CD4-positive, alpha-beta T cell (primary cell): Measurements from ENCODE around the gene FXYD3. TPM values are rescaled to one million over a fixed set of nuclear protein-coding genes. Genes with fewer than 3 reads are reported as not detected.

ENCODE experiments used
- ATAC-seq: fragments of 200-7000 bp; cut with Tn5 transposase; one replicate; pipeline ENCODE4 v1.10.0; 2022; ENCODE audit warnings: mild to moderate bottlenecking; ENCODE audit not compliant: poor library complexity
- CTCF ChIA-PET: fragments of 350-600 bp; sonication (Branson Sonifier 250); formaldehyde crosslinking; loops from one replicate; lab custom pipeline; 2021; ENCODE audit warnings: antibody characterized with exemption, inconsistent platforms; lab: Charles Lee
- POLR2A ChIA-PET: fragments of 350-600 bp; sonication (Branson Sonifier 250); formaldehyde crosslinking; loops from one replicate; lab custom pipeline; 2021; ENCODE audit warnings: antibody characterized with exemption, inconsistent platforms; lab: Charles Lee
- DNase-seq, 14 experiments: peaks; one replicate each; pipeline ENCODE4 v3.0.0-alpha.2; 2013 to 2020; ENCODE audit warnings: mixed read lengths in 2 of 14
- H3K27ac ChIP-seq, 2 donors: one replicate each; pipeline versions ENCODE4 v1.5.1 to v1.7.0; 2013; ENCODE audit warnings: low read length in 2 of 2, low read depth in 1 of 2, mild to moderate bottlenecking in 1 of 2
- H3K27me3 ChIP-seq, 2 experiments: 1 replicate in 1 of 2; 2 replicates in 1 of 2; pipeline versions ENCODE4 v1.6.1 to v1.7.0; 2013; ENCODE audit warnings: low read length in 2 of 2, control low read depth in 1 of 2, mild to moderate bottlenecking in 1 of 2, moderate library complexity in 1 of 2; ENCODE audit not compliant: insufficient read depth in 2 of 2, control insufficient read depth in 1 of 2
- H3K36me3 ChIP-seq: one replicate; pipeline ENCODE4 v1.6.1; 2013; ENCODE audit warnings: low read length, control low read depth; ENCODE audit not compliant: insufficient read depth
- H3K4me1 ChIP-seq: one replicate; pipeline ENCODE4 v1.6.1; 2013; ENCODE audit warnings: low read length, control low read depth; ENCODE audit not compliant: insufficient read depth
- H3K4me3 ChIP-seq: one replicate; pipeline ENCODE4 v1.5.1; 2013; ENCODE audit warnings: mild to moderate bottlenecking, low read length, moderate library complexity
- H3K9me3 ChIP-seq, 2 experiments: 1 replicate in 1 of 2; 2 replicates in 1 of 2; pipeline versions ENCODE4 v1.6.1 to v1.7.0; 2013; ENCODE audit warnings: low read length in 2 of 2, mild to moderate bottlenecking in 2 of 2, control low read depth in 1 of 2, moderate library complexity in 1 of 2; ENCODE audit not compliant: control insufficient read depth in 1 of 2, insufficient read depth in 1 of 2
- H3K27ac Mint-ChIP-seq: one replicate; pipeline ENCODE4 v1.8.0; 2020; ENCODE audit warnings: mixed read lengths
- H3K27me3 Mint-ChIP-seq: one replicate; pipeline ENCODE4 v1.8.0; 2021; ENCODE audit warnings: mixed read lengths
- H3K36me3 Mint-ChIP-seq: one replicate; pipeline ENCODE4 v1.8.0; 2021; ENCODE audit warnings: low read depth, mixed read lengths
- H3K4me1 Mint-ChIP-seq: one replicate; pipeline ENCODE4 v1.8.0; 2021; ENCODE audit warnings: low read depth, mixed read lengths
- H3K4me3 Mint-ChIP-seq: one replicate; pipeline ENCODE4 v1.8.0; 2020; ENCODE audit warnings: mild to moderate bottlenecking, mixed read lengths
- H3K9me3 Mint-ChIP-seq: one replicate; pipeline ENCODE4 v1.8.0; 2020; ENCODE audit warnings: mixed read lengths
- intact Hi-C, 2 experiments: fragments of 100-400 bp; cut with DNase I in 1 of 2; cut with micrococcal nuclease in 1 of 2; formaldehyde crosslinking; loops; one replicate each; pipeline versions ENCODE4 v1.15.1 to v1.9.0; 2023 to 2025; cut with DNase I, micrococcal nuclease
- total RNA-seq, 174 experiments: library from RNA in 2 of 174; stranded (reverse) in 2 of 174; gene quantifications; one replicate each; pipeline ENCODE4 v1.2.3 and lab custom pipeline; 2021 to 2026
- TF ChIP-seq, protein P1 (sequence below): fragments of 200-600 bp; IDR thresholded peaks from one replicate; pipeline ENCODE4 v1.8.0; 2022; ENCODE audit warnings: antibody characterized with exemption, mild to moderate bottlenecking

FXYD3 gene
- total RNA-seq, 2 experiments from 2014 or later: not detected

GRCh38 chr19:35088131-35088913, 27.3 kb upstream of the FXYD3 start:
- ChIA-PET CTCF (no interaction called here), POLR2A (no interaction called here)
- H3K27ac ChIP-seq: no peak overlapping the region
- H3K4me1 ChIP-seq: peaks cover 15% of the 10 kb centered on the region
- Mint-ChIP-seq H3K4me1 (peaks cover 5% of the 10 kb centered on the region), H3K27me3 (peaks cover 12% of the 10 kb centered on the region), H3K36me3 (no peaks in the 10 kb centered on the region), H3K4me3 (no peak overlapping the region), H3K27ac (no peak overlapping the region), H3K9me3 (no peaks in the 10 kb centered on the region)
- no peak for ATAC-seq
- peaks cover 10 to 11% of the 10 kb centered on the region in 2 experiments for H3K27me3 ChIP-seq
- H3K9me3 ChIP-seq: no peaks in the 10 kb centered on the region
- H3K4me3 ChIP-seq: no peak overlapping the region
- H3K36me3 ChIP-seq: no peaks in the 10 kb centered on the region
- TF ChIP-seq, protein P1, sequence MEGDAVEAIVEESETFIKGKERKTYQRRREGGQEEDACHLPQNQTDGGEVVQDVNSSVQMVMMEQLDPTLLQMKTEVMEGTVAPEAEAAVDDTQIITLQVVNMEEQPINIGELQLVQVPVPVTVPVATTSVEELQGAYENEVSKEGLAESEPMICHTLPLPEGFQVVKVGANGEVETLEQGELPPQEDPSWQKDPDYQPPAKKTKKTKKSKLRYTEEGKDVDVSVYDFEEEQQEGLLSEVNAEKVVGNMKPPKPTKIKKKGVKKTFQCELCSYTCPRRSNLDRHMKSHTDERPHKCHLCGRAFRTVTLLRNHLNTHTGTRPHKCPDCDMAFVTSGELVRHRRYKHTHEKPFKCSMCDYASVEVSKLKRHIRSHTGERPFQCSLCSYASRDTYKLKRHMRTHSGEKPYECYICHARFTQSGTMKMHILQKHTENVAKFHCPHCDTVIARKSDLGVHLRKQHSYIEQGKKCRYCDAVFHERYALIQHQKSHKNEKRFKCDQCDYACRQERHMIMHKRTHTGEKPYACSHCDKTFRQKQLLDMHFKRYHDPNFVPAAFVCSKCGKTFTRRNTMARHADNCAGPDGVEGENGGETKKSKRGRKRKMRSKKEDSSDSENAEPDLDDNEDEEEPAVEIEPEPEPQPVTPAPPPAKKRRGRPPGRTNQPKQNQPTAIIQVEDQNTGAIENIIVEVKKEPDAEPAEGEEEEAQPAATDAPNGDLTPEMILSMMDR: no peak
- intact Hi-C loops: no loop called here
- DNase-seq: no peak

- H3K27me3 ChIP-seq: peaks cover 10 to 11% of the 10 kb centered on the region in 2 experiments
- peaks cover 15% of the 10 kb centered on the region for H3K4me1 ChIP-seq
- CTCF ChIA-PET: interaction anchor here (1.8 kb wide), 1 partner anchor 23 kb away, joined by 5 read pairs; no protein-coding TSS in a partner anchor
- H3K9me3 ChIP-seq: no peaks in the 10 kb centered on the region
- H3K4me3 Mint-ChIP-seq: no peak overlapping the region
- DNase-seq: no peak
- H3K9me3 Mint-ChIP-seq: no peaks in the 10 kb centered on the region
- ATAC-seq: no peak
- TF ChIP-seq, protein P1: no peak
- no peak overlapping the region for H3K27ac Mint-ChIP-seq
- intact Hi-C loops: no loop called here
- no peaks in the 10 kb centered on the region for H3K36me3 ChIP-seq
- H3K27me3 Mint-ChIP-seq: peaks cover 12% of the 10 kb centered on the region
- no peak overlapping the region for H3K4me3 ChIP-seq
- H3K4me1 Mint-ChIP-seq: peaks cover 5% of the 10 kb centered on the region
- no peaks in the 10 kb centered on the region for H3K36me3 Mint-ChIP-seq
- H3K27ac ChIP-seq: no peak overlapping the region
- POLR2A ChIA-PET: no interaction called here
These were observed 26.1 kb upstream of the FXYD3 start for GRCh38 chr19:35089554-35089953.

DNA sequence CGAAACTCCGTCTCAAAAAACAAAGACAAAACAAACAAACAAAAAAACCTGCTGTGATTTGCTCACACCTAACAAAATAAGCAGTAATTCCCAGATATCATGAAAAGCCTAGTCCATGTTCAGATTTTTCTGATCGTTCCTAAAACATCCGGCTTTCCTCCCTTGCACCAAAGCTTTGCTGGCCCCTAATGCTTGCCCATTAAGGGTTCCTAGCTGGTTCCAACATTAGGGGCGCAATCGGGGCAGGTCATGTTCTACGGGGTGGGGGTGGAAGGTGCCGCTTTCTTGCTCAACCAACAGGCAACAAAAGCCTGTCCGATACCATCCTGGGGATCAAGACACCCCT, 25.5 kb upstream of the FXYD3 start:
- ChIA-PET POLR2A (no interaction called here), CTCF (interaction anchor here (1.8 kb wide), 1 partner anchor 23 kb away, joined by 5 read pairs; no protein-coding TSS in a partner anchor)
- H3K36me3 ChIP-seq: no peaks in the 10 kb centered on the region
- peaks cover 12% of the 10 kb centered on the region for H3K27me3 Mint-ChIP-seq
- H3K27me3 ChIP-seq: peaks cover 10 to 11% of the 10 kb centered on the region in 2 experiments
- H3K4me3 ChIP-seq: no peak overlapping the region
- no peak for ATAC-seq
- no peaks in the 10 kb centered on the region for H3K9me3 Mint-ChIP-seq
- no peak overlapping the region for H3K4me3 Mint-ChIP-seq
- no peaks in the 10 kb centered on the region for H3K9me3 ChIP-seq
- intact Hi-C loops: loop anchor here (1.0 to 5.0 kb wide), 3 partner anchors 117 to 449 kb away; no protein-coding TSS in a partner anchor
- H3K4me1 Mint-ChIP-seq: peaks cover 5% of the 10 kb centered on the region
- no peaks in the 10 kb centered on the region for H3K36me3 Mint-ChIP-seq
- no peak overlapping the region for H3K27ac ChIP-seq
- TF ChIP-seq, protein P1: no peak
- peaks cover 15% of the 10 kb centered on the region for H3K4me1 ChIP-seq
- H3K27ac Mint-ChIP-seq: no peak overlapping the region
- no peak for DNase-seq
